HG02885 (cell line): ENCODE measurements around the gene FAM83E.
"Not testable (repeated sequence)": the region's sequence is repeated elsewhere in the genome, so short reads cannot be mapped to it uniquely, and the experiment has no call there.

ENCODE experiments used
- ATAC-seq: cut with Tn5 transposase; IDR thresholded peaks from one replicate; pipeline ENCODE4 v1.9.1; 2021; ENCODE audit warnings: mild to moderate bottlenecking; ENCODE audit not compliant: unreplicated experiment, poor library complexity

Gene FAM83E

GRCh38 chr19:48642862-48643261 lies 28.0 kb upstream of the FAM83E start:
- ATAC-seq, result no peak

- no peak for ATAC-seq
Measured at GRCh38 chr19:48641850-48642249, 27.0 kb upstream of the FAM83E start.

- no peak for ATAC-seq
Measured at GRCh38 chr19:48639483-48640375, 24.9 kb upstream of the FAM83E start.

GRCh38 chr19:48638831-48639381 lies 24.0 kb upstream of the FAM83E start:
- ATAC-seq, result no peak

- ATAC-seq, result peak; percentile 15
Measured at GRCh38 chr19:48637948-48638830, 23.3 kb upstream of the FAM83E start.

- peak; percentile 77 for ATAC-seq
Measured at GRCh38 chr19:48637449-48637947, 22.6 kb upstream of the FAM83E start.

- no peak for ATAC-seq
Measured at GRCh38 chr19:48636859-48637448, 22.1 kb upstream of the FAM83E start, which contains the start of gene DBP. DBP (minus strand) TSS chr19:48637379; CDS start chr19:48636994, 385 bp downstream.

- ATAC-seq, result no peak
Measured at GRCh38 chr19:48635966-48636858, 21.3 kb upstream of the FAM83E start.

- ATAC-seq, result no peak
Measured at GRCh38 chr19:48635263-48635965, 20.5 kb upstream of the FAM83E start.

- ATAC-seq, result peak; percentile 42
Measured at GRCh38 chr19:48634424-48635262, 19.8 kb upstream of the FAM83E start.

- ATAC-seq, result no peak
Measured at GRCh38 chr19:48634036-48634342, 19.1 kb upstream of the FAM83E start.

GRCh38 chr19:48633148-48634035 lies 18.5 kb upstream of the FAM83E start:
- ATAC-seq, result no peak

- ATAC-seq, result no peak
Measured at GRCh38 chr19:48632692-48633147, 17.8 kb upstream of the FAM83E start.

GRCh38 chr19:48632286-48632685 lies 17.4 kb upstream of the FAM83E start:
- ATAC-seq, result not testable (repeated sequence)

GRCh38 chr19:48631225-48631624 lies 16.3 kb upstream of the FAM83E start:
- no peak for ATAC-seq

GRCh38 chr19:48630296-48631063 lies 15.6 kb upstream of the FAM83E start:
- no peak for ATAC-seq
